WTC11 (cell line): ENCODE measurements around the gene GANAB. TPM values are rescaled to one million over a fixed set of nuclear protein-coding genes. Genes with fewer than 3 reads are reported as not detected.
"Not testable (repeated sequence)": the region's sequence is repeated elsewhere in the genome, so short reads cannot be mapped to it uniquely, and the experiment has no call there.

Experiments used
- ATAC-seq: fragments of 200-7000 bp; cut with Tn5 transposase; 2 replicates; pipeline ENCODE4 v1.10.0; 2021; ENCODE audit warnings: mild to moderate bottlenecking, moderate library complexity
- CTCF ChIA-PET: fragments of 300-600 bp; sonication (Branson Sonifier 250); formaldehyde crosslinking; loops from one replicate; lab custom pipeline; 2021; ENCODE audit warnings: antibody characterized with exemption; lab: Charles Lee
- POLR2A ChIA-PET: fragments of 350-600 bp; sonication (Branson Sonifier 250); formaldehyde crosslinking; loops from one replicate; lab custom pipeline; 2021; ENCODE audit warnings: antibody characterized with exemption; lab: Charles Lee
- DNase-seq: peaks from one replicate; pipeline ENCODE4 v3.0.0; 2021; ENCODE audit warnings: low spot score
- H3K27ac Mint-ChIP-seq: 2 replicates; pipeline ENCODE4 v1.8.0; 2021; ENCODE audit warnings: mixed read lengths
- H3K27me3 Mint-ChIP-seq: 2 replicates; pipeline ENCODE4 v1.8.0; 2021; ENCODE audit warnings: low read depth, mild to moderate bottlenecking, moderate library complexity, mixed read lengths
- H3K36me3 Mint-ChIP-seq: 2 replicates; pipeline ENCODE4 v1.8.0; 2021; ENCODE audit warnings: mixed read lengths
- H3K4me1 Mint-ChIP-seq: 2 replicates; pipeline ENCODE4 v1.8.0; 2022; ENCODE audit warnings: mixed read lengths
- H3K4me3 Mint-ChIP-seq: 2 replicates; pipeline ENCODE4 v1.8.0; 2021; ENCODE audit warnings: mild to moderate bottlenecking, moderate library complexity, mixed read lengths
- H3K9me3 Mint-ChIP-seq: 2 replicates; pipeline ENCODE4 v1.8.0; 2021; ENCODE audit warnings: mixed read lengths
- ATF2 ChIP-seq: sonication (generic); formaldehyde crosslinking; IDR thresholded peaks from 2 replicates; pipeline ENCODE4 v1.8.1; 2022; ENCODE audit warnings: low read depth, missing genetic modification reagents, borderline replicate concordance
- CTCF ChIP-seq: fragments of 200-600 bp; IDR thresholded peaks from 2 replicates; pipeline ENCODE4 v1.8.0; 2022; ENCODE audit warnings: antibody characterized with exemption
- E2F4 ChIP-seq: sonication (generic); formaldehyde crosslinking; IDR thresholded peaks from 2 replicates; pipeline ENCODE4 v1.8.1; 2022; ENCODE audit warnings: low read depth, mild to moderate bottlenecking, moderate library complexity, missing genetic modification reagents, borderline replicate concordance
- ETV6 ChIP-seq: sonication (generic); formaldehyde crosslinking; IDR thresholded peaks from 2 replicates; pipeline ENCODE4 v1.8.1; 2022; ENCODE audit warnings: mild to moderate bottlenecking, missing genetic modification reagents
- SOX15 ChIP-seq: fragments of 250-450 bp; sonication (Bioruptor Pico); IDR thresholded peaks from 2 replicates; pipeline ENCODE4 v1.9.0; 2021; ENCODE audit warnings: mild to moderate bottlenecking
- ZNF263 ChIP-seq: sonication (generic); formaldehyde crosslinking; IDR thresholded peaks from 2 replicates; pipeline ENCODE4 v1.8.1; 2022; ENCODE audit warnings: low read depth, mild to moderate bottlenecking, moderate library complexity, missing genetic modification reagents
- ZSCAN18 ChIP-seq: fragments of 250-450 bp; sonication (Bioruptor Pico); IDR thresholded peaks from 2 replicates; pipeline ENCODE4 v2.1.2; 2022; ENCODE audit warnings: mild to moderate bottlenecking, moderate library complexity
- total RNA-seq: library from RNA; stranded (reverse); gene quantifications from 3 replicates; pipeline ENCODE4 v1.2.3, GENCODE V29; 2021

Gene GANAB
- total RNA-seq, 1 experiment from 2014 or later, result 327 TPM

GRCh38 chr11:62694455-62695167, 48.2 kb upstream of the GANAB start:
- ChIA-PET POLR2A (interaction anchor here (1.2 kb wide), 1 partner anchor 103 kb away, joined by 3 read pairs; the partner anchor contains the start of gene TUT1), CTCF (interaction anchor here (0.6 to 2.8 kb wide), 28 partner anchors 11 to 300 kb away, joined by 3 to 14 read pairs (median 4); partner anchors contain the start of genes B3GAT3, BSCL2, C11orf98 and EEF1G)
- ATAC-seq (peak; percentile 84), DNase-seq (peak; percentile 86)
- H3K9me3 Mint-ChIP-seq, result no peaks in the 10 kb centered on the region
- H3K27ac Mint-ChIP-seq, result peak overlapping the region; percentile 73
- peaks cover 2% of the 10 kb centered on the region; the same call in 1 of the 2 replicates for H3K4me1 Mint-ChIP-seq
- H3K27me3 Mint-ChIP-seq, result no peaks in the 10 kb centered on the region
- TF ChIP-seq CTCF, result peak; percentile 84
- no peak for TF ChIP-seq ZSCAN18 (CRISPR knock-in tag)
- peaks cover 32% of the 10 kb centered on the region for H3K36me3 Mint-ChIP-seq
- no peak overlapping the region for H3K4me3 Mint-ChIP-seq

GRCh38 chr11:62693624-62694023, 47.2 kb upstream of the GANAB start:
- H3K4me1 Mint-ChIP-seq, H3K9me3 Mint-ChIP-seq, ATAC-seq, DNase-seq, H3K4me3 Mint-ChIP-seq, H3K27ac Mint-ChIP-seq, POLR2A ChIA-PET, H3K27me3 Mint-ChIP-seq: not testable (repeated sequence)
- CTCF ChIA-PET, result interaction anchor here (0.9 to 2.6 kb wide), 8 partner anchors 12 to 299 kb away, joined by 4 to 14 read pairs (median 9); partner anchors contain the start of genes EEF1G and TUT1
- H3K36me3 Mint-ChIP-seq, result peaks cover 31% of the 10 kb centered on the region

GRCh38 chr11:62689421-62690183, 43.2 kb upstream of the GANAB start, which contains the start of gene LRRN4CL:
Gene LRRN4CL, minus strand, starts transcription at chr11:62689530. Its CDS starts 1,022 bp downstream, at chr11:62688508.
- TF ChIP-seq E2F4 (CRISPR knock-in tag), result no peak
- TF ChIP-seq ETV6 (CRISPR knock-in tag), result no peak
- no peak for TF ChIP-seq ATF2 (CRISPR knock-in tag)
- no peak for TF ChIP-seq SOX15
- DNase-seq (no peak), ATAC-seq (no peak)
- Mint-ChIP-seq H3K27ac (peak within 1 kb of the TSS; percentile 89), H3K36me3 (peaks cover 25% of the 10 kb centered on the region), H3K9me3 (no peaks in the 10 kb centered on the region), H3K4me3 (no peak within 1 kb of the TSS), H3K4me1 (peaks cover 9% of the 10 kb centered on the region; the same call in 1 of the 2 replicates), H3K27me3 (no peaks in the 10 kb centered on the region)
- CTCF ChIA-PET, result interaction anchor here (0.8 to 3.0 kb wide), 8 partner anchors 10 to 294 kb away, joined by 3 to 21 read pairs (median 5); partner anchors contain the start of genes LBHD1, TMEM179B, UBXN1 and UQCC3
- POLR2A ChIA-PET, result interaction anchor here (0.6 to 2.2 kb wide), 7 partner anchors 14 to 98 kb away, joined by 3 to 9 read pairs (median 6); partner anchors contain the start of genes BSCL2, C11orf98, CSKMT and GNG3

- Mint-ChIP-seq H3K27ac (peak overlapping the region; percentile 47), H3K36me3 (peaks cover 21% of the 10 kb centered on the region), H3K4me1 (peaks cover 9% of the 10 kb centered on the region; the same call in 1 of the 2 replicates), H3K4me3 (0 out of 2 replicates have a peak overlapping the region, but pooled peaks have one; percentile 40), H3K27me3 (no peaks in the 10 kb centered on the region), H3K9me3 (no peaks in the 10 kb centered on the region)
- no peak for TF ChIP-seq ZNF263 (CRISPR knock-in tag)
- DNase-seq (no peak), ATAC-seq (no peak)
- CTCF ChIA-PET, result interaction anchor here (0.8 to 3.0 kb wide), 4 partner anchors 39 to 284 kb away, joined by 3 to 10 read pairs (median 6); partner anchors contain the start of genes HNRNPUL2 and TMEM179B
- POLR2A ChIA-PET, result interaction anchor here (0.6 to 2.2 kb wide), 2 partner anchors 18 to 249 kb away, joined by 3 to 9 read pairs; partner anchors contain the start of genes BSCL2 and GNG3
Measured at GRCh38 chr11:62688491-62688890, 42.1 kb upstream of the GANAB start.
